Right lobe of liver (tissue), 6 donors: ENCODE data around the gene TIMM13. TPM values are rescaled to one million over a fixed set of nuclear protein-coding genes. Genes with fewer than 3 reads are reported as not detected.
"Not testable (repeated sequence)": the region's sequence is repeated elsewhere in the genome, so short reads cannot be mapped to it uniquely, and the experiment has no call there.

Experiments
- ATAC-seq, 4 donors: fragments of 200-7000 bp; cut with Tn5 transposase; one replicate each; pipeline ENCODE4 v1.9.1; 2020; ENCODE audit warnings: mild to moderate bottlenecking in 4 of 4, moderate library complexity in 4 of 4
- DNase-seq, 3 donors: peaks; one replicate each; pipeline ENCODE4 v3.0.0-alpha.2; 2020
- H3K27ac ChIP-seq, 3 donors: fragments of 200-600 bp; one replicate each; pipeline ENCODE4 v1.8.0; 2022
- H3K27me3 ChIP-seq, 2 donors: fragments of 200-600 bp; one replicate each; pipeline ENCODE4 v1.8.0; 2022
- H3K36me3 ChIP-seq, 4 donors: fragments of 200-600 bp; sonication (generic) in 1 of 4; one replicate each; pipeline versions ENCODE4 v1.5.1 to v1.8.0; 2017 to 2022; ENCODE audit warnings: control low read depth in 1 of 4
- H3K4me1 ChIP-seq, 4 donors: fragments of 200-600 bp; sonication (generic) in 1 of 4; one replicate each; pipeline versions ENCODE4 v1.5.1 to v1.8.0; 2017 to 2022; ENCODE audit warnings: control low read depth in 1 of 4
- H3K4me3 ChIP-seq, 3 donors: fragments of 200-600 bp; one replicate each; pipeline ENCODE4 v1.8.0; 2022
- H3K9me3 ChIP-seq, 4 donors: fragments of 200-600 bp; sonication (generic) in 1 of 4; one replicate each; pipeline versions ENCODE4 v1.5.1 to v1.8.0; 2017 to 2022; ENCODE audit warnings: control low read depth in 1 of 4
- POLR2A ChIP-seq: fragments of 450-650 bp; IDR thresholded peaks from one replicate; pipeline ENCODE4 v1.6.1; 2017; ENCODE audit warnings: antibody characterized with exemption, mild to moderate bottlenecking
- WGBS: methylation state at CpG from one replicate; pipeline ENCODE4 v1.1.6; 2018; ENCODE audit warnings: low coverage, low lambda C conversion rate; ENCODE audit not compliant: insufficient coverage; ENCODE audit errors: missing lambda C conversion rate; 5-methylcytosine and 5-hydroxymethylcytosine counted together
- intact Hi-C, 2 donors: fragments of 100-400 bp; cut with DNase I; formaldehyde crosslinking; loops; one replicate each; pipeline versions ENCODE4 v1.11.2 to v1.14.1; 2022
- total RNA-seq, 6 experiments: library from RNA; depleted of rRNA in 2 of 6; stranded (reverse); fragments of >200 nt in 2 of 6; fragmentation: NEBNext Ultra II Directional in 3 of 6; extraction: Animal tissue kit (Norgen Biotek cat#: 25700) in 3 of 6; gene quantifications; one replicate each; pipeline versions ENCODE4 v1.1.0 to v1.2.4, GENCODE V29; 2016 to 2023
- TF ChIP-seq, protein P1 (sequence below), 4 donors: fragments of 200-600 bp in 3 of 4; fragments of 450-650 bp in 1 of 4; IDR thresholded peaks; one replicate each; pipeline versions ENCODE4 v1.5.1 to v1.8.0; 2016 to 2022; ENCODE audit warnings: antibody characterized with exemption in 4 of 4, mild to moderate bottlenecking in 2 of 4
- donor health status: DM: no; HTN: yes; CAD: no.
- donor health status: DM: no; HTN: no; CAD: no.
- donor health status: DM: no; HTN: no; CAD: no.
- donor health status: DM: no; HTN: yes; CAD: no.
- donor health status: DM: no; HTN: yes; CAD: no.

The TIMM13 gene
- total RNA-seq, 6 experiments from 2014 or later: 35.5 to 59.8 (median 51.1) TPM

GRCh38 chr19:2419754-2420153 lies 7.6 kb downstream of the TIMM13 start:
- no peak for TF ChIP-seq POLR2A
- TF ChIP-seq, protein P1, sequence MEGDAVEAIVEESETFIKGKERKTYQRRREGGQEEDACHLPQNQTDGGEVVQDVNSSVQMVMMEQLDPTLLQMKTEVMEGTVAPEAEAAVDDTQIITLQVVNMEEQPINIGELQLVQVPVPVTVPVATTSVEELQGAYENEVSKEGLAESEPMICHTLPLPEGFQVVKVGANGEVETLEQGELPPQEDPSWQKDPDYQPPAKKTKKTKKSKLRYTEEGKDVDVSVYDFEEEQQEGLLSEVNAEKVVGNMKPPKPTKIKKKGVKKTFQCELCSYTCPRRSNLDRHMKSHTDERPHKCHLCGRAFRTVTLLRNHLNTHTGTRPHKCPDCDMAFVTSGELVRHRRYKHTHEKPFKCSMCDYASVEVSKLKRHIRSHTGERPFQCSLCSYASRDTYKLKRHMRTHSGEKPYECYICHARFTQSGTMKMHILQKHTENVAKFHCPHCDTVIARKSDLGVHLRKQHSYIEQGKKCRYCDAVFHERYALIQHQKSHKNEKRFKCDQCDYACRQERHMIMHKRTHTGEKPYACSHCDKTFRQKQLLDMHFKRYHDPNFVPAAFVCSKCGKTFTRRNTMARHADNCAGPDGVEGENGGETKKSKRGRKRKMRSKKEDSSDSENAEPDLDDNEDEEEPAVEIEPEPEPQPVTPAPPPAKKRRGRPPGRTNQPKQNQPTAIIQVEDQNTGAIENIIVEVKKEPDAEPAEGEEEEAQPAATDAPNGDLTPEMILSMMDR (IDR thresholded peaks at IDR 0.05): no peak
- WGBS: 100% methylated on average over 3 of the region's 7 CpGs
- Histone ChIP-seq H3K4me3 (no peak overlapping the region), H3K9me3 (no peaks in the 10 kb centered on the region), H3K36me3 (no peaks in the 10 kb centered on the region), H3K4me1 (no peaks in the 10 kb centered on the region), H3K27ac (no peak overlapping the region), H3K27me3 (no peaks in the 10 kb centered on the region)
- intact Hi-C loops: no loop called here
- ATAC-seq (no peak), DNase-seq (no peak)

GRCh38 chr19:2417881-2418406 lies 9.4 kb downstream of the TIMM13 start:
- intact Hi-C loops: no loop called here
- H3K27me3 ChIP-seq: no peaks in the 10 kb centered on the region
- no peaks in the 10 kb centered on the region for H3K9me3 ChIP-seq
- ATAC-seq: no peak
- H3K4me1 ChIP-seq: no peaks in the 10 kb centered on the region
- TF ChIP-seq POLR2A: no peak
- TF ChIP-seq, protein P1 (IDR thresholded peaks at IDR 0.05): no peak
- no peaks in the 10 kb centered on the region for H3K36me3 ChIP-seq
- no peak for DNase-seq
- 74% methylated on average over 5 of the region's 13 CpGs for WGBS
- no peak overlapping the region for H3K27ac ChIP-seq
- H3K4me3 ChIP-seq: no peak overlapping the region

DNA sequence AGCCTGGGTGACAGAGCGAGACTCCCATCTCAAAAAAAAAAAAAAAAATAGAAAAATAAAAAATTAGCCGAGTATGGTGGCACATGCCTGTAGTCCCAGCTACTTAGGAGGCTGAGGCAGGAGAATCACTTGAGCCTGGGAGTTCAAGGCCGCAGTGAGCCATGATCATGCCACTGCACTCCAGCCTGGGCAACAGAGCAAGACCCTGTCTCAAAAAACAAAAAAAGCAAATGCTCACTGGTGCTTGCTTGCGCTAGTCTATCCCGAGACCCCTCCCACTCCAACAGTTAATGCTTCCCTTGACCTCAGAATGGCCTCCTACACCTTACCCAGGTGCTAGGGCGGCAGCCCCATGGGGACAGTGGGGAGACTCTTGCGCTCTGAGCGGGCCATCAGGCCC lies 9.9 kb downstream of the TIMM13 start:
- H3K9me3 ChIP-seq, H3K4me3 ChIP-seq, H3K4me1 ChIP-seq, ATAC-seq, H3K27ac ChIP-seq, intact Hi-C loops, H3K36me3 ChIP-seq, DNase-seq, H3K27me3 ChIP-seq: not testable (repeated sequence)
- WGBS: 96% methylated on average over 4 of the region's 8 CpGs

- Histone ChIP-seq H3K36me3 (no peaks in the 10 kb centered on the region), H3K27ac (no peak overlapping the region), H3K9me3 (no peaks in the 10 kb centered on the region), H3K27me3 (no peaks in the 10 kb centered on the region), H3K4me3 (no peak overlapping the region), H3K4me1 (no peaks in the 10 kb centered on the region)
- intact Hi-C loops: no loop called here
- 40% methylated on average over 1 of the region's 19 CpGs for WGBS
- TF ChIP-seq, protein P1 (IDR thresholded peaks at IDR 0.05): no peak
- DNase-seq: peak in 1 of 3 donors; percentile 66
- peak; percentile 81 to 91 (median 83) for ATAC-seq
Observed at GRCh38 chr19:2416321-2417097, 10.9 kb downstream of the TIMM13 start.

DNA sequence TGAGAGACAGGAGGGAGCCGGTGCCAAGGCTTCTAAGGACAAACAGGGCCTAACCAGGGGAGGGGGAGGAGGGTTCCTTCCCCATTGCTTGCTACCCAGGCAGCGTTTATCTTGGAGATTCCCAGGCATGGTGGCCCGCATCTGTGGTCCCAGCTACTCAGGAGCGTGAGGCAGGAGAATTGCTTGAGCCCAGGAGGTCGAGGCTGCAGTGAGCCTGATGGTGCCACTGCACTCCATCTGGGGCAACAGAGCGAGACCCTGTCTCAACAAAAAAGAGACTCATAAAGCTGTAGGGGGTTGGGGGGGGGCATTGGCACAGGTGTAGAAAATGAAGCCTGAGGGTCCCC lies 11.4 kb downstream of the TIMM13 start:
- intact Hi-C loops: no loop called here
- WGBS: no CpG with 5 or more reads among the region's 6 CpGs
- H3K36me3 ChIP-seq: no peaks in the 10 kb centered on the region
- H3K27me3 ChIP-seq: no peaks in the 10 kb centered on the region
- H3K4me1 ChIP-seq: no peaks in the 10 kb centered on the region
- TF ChIP-seq POLR2A: no peak
- TF ChIP-seq, protein P1 (IDR thresholded peaks at IDR 0.05): no peak
- no peak overlapping the region for H3K27ac ChIP-seq
- no peak overlapping the region for H3K4me3 ChIP-seq
- DNase-seq: no peak
- ATAC-seq: no peak
- no peaks in the 10 kb centered on the region for H3K9me3 ChIP-seq
